ENCODE results near the gene NHERF2. TPM values are rescaled to one million over a fixed set of nuclear protein-coding genes. Genes with fewer than 3 reads are reported as not detected.

NHERF2 gene
- polyA plus RNA-seq, 10 donors, result 28.3 to 62.6 (median 36.9) TPM

- no peak for DNase-seq
Measured at GRCh38 chr16:2078096-2078495, 51.4 kb downstream of the NHERF2 start.

GRCh38 chr16:2078691-2079090 lies 52.0 kb downstream of the NHERF2 start:
- no peak for DNase-seq

GRCh38 chr16:2079311-2079800 lies 52.7 kb downstream of the NHERF2 start:
- DNase-seq, result no peak

- DNase-seq, result no peak
Measured at GRCh38 chr16:2079991-2080390, 53.3 kb downstream of the NHERF2 start.

- no peak for DNase-seq
Measured at GRCh38 chr16:2081201-2082084, 54.7 kb downstream of the NHERF2 start.

- peak in 1 of 3 donors; percentile 61 for DNase-seq
Measured at GRCh38 chr16:2082171-2082982, 55.7 kb downstream of the NHERF2 start.

GRCh38 chr16:2082983-2083364 lies 56.3 kb downstream of the NHERF2 start:
- no peak for DNase-seq

- no peak for DNase-seq
Measured at GRCh38 chr16:2083409-2083808, 56.7 kb downstream of the NHERF2 start.

- no peak for DNase-seq
Measured at GRCh38 chr16:2083876-2084780, 57.4 kb downstream of the NHERF2 start.

GRCh38 chr16:2084895-2085625 lies 58.4 kb downstream of the NHERF2 start:
- no peak for DNase-seq

GRCh38 chr16:2085669-2086068 lies 59.0 kb downstream of the NHERF2 start:
- DNase-seq, result no peak

GRCh38 chr16:2086106-2086742 lies 59.5 kb downstream of the NHERF2 start:
- DNase-seq, result no peak

- DNase-seq, result no peak
Measured at GRCh38 chr16:2086812-2087747, 60.4 kb downstream of the NHERF2 start.

- no peak for DNase-seq
Measured at GRCh38 chr16:2087748-2088631, 61.3 kb downstream of the NHERF2 start.

Measured in muscle of back (tissue), 11 donors.